ENCODE measurements around the gene AASDHPPT. TPM values are rescaled to one million over a fixed set of nuclear protein-coding genes. Genes with fewer than 3 reads are reported as not detected.
A peak's percentile ranks its signal among the peaks of the same experiment; 100 is the strongest.

The AASDHPPT gene
- total and polyA plus RNA-seq, 2 experiments from 2014 or later = 81.0 to 93.4 TPM

DNA sequence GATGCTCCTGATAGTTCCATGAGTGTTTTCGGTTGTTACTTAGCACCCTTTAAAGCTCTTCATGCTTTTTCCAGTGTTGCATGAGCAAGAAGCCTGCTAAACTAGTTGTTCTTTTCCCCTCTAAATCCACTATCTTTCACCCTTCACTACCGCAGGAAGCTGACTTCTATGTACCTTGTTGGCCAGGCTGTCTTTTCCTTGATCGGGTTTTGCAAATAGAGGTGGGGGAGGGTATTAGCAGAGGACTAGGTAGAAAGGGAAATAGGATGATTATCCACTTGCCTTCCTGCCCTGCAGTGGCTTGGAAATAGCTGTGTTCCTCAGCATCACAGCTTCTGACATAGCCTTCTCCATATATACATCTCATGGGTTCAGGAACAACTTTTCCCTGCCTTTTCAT is 23.9 kb downstream of the AASDHPPT start:
- no peak for DNase-seq (ENCODE audit: low read depth in 1 of 2, low spot score in 1 of 2)
- no peaks in the 10 kb centered on the region for H3K27me3 ChIP-seq
- H3K4me3 ChIP-seq = no peak overlapping the region
- no peaks in the 10 kb centered on the region for H3K4me1 ChIP-seq (ENCODE audit: low read depth)
- TF ChIP-seq, protein P1, sequence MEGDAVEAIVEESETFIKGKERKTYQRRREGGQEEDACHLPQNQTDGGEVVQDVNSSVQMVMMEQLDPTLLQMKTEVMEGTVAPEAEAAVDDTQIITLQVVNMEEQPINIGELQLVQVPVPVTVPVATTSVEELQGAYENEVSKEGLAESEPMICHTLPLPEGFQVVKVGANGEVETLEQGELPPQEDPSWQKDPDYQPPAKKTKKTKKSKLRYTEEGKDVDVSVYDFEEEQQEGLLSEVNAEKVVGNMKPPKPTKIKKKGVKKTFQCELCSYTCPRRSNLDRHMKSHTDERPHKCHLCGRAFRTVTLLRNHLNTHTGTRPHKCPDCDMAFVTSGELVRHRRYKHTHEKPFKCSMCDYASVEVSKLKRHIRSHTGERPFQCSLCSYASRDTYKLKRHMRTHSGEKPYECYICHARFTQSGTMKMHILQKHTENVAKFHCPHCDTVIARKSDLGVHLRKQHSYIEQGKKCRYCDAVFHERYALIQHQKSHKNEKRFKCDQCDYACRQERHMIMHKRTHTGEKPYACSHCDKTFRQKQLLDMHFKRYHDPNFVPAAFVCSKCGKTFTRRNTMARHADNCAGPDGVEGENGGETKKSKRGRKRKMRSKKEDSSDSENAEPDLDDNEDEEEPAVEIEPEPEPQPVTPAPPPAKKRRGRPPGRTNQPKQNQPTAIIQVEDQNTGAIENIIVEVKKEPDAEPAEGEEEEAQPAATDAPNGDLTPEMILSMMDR (IDR thresholded peaks at IDR 0.05; ENCODE audit: low read depth, low read length) = no peak
- no peaks in the 10 kb centered on the region for H3K9me3 ChIP-seq (ENCODE audit: low read depth)
- peaks cover 19% of the 10 kb centered on the region for H3K36me3 ChIP-seq
- no peak overlapping the region for H3K27ac ChIP-seq

DNA sequence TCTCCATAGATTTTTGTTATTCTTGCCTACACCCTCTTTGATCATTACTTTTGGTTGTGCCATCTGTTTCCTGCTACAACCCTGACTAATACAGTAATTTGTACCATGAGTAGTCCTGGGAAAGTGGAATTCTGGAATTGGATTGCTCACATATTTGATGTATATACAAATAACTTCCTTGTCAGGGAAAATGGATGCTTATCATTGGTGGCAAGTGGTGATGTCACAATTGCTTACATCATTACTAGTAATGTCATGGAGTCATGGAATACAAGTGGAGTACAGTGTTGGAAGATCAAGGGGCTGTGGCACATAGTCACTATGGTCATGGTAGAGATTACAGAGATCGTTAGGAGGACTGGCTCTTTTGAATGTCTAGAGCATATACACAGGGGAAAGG is 24.4 kb downstream of the AASDHPPT start:
- TF ChIP-seq, protein P1 (IDR thresholded peaks at IDR 0.05; ENCODE audit: low read depth, low read length) = no peak
- no peak overlapping the region for H3K4me3 ChIP-seq
- H3K27me3 ChIP-seq = no peaks in the 10 kb centered on the region
- H3K36me3 ChIP-seq = peaks cover 15% of the 10 kb centered on the region
- no peaks in the 10 kb centered on the region for H3K9me3 ChIP-seq (ENCODE audit: low read depth)
- peak in 1 of 2 donors; percentile 15 for DNase-seq (ENCODE audit: low read depth in 1 of 2, low spot score in 1 of 2)
- no peak overlapping the region for H3K27ac ChIP-seq
- H3K4me1 ChIP-seq (ENCODE audit: low read depth) = no peaks in the 10 kb centered on the region

DNA sequence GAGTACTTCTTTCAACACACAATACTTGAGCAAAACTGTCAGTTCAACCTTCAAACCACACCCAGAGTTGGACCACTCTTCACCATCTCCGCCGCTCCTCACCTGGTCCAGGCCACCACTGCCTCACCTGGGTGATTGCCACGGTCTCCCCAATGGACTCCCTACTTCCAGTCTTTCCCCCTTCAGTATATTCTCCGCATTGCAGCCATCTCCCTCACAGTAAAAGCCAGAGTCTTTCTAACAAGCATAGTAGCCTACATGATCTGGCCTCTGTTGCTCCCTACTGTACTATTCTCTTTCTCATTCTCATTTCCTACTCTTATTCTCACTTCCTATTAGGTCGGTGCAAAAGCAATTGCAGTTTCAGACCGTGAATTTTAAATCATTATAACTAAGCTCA is 28.5 kb downstream of the AASDHPPT start:
- TF ChIP-seq, protein P1 (IDR thresholded peaks at IDR 0.05; ENCODE audit: low read depth, low read length) = no peak
- Histone ChIP-seq H3K4me3 (no peak overlapping the region), H3K9me3 (ENCODE audit: low read depth) (no peaks in the 10 kb centered on the region), H3K36me3 (no peaks in the 10 kb centered on the region), H3K4me1 (ENCODE audit: low read depth) (peaks cover 9% of the 10 kb centered on the region), H3K27me3 (no peaks in the 10 kb centered on the region), H3K27ac (no peak overlapping the region)
- DNase-seq (ENCODE audit: low read depth in 1 of 2, low spot score in 1 of 2) = no peak

DNA sequence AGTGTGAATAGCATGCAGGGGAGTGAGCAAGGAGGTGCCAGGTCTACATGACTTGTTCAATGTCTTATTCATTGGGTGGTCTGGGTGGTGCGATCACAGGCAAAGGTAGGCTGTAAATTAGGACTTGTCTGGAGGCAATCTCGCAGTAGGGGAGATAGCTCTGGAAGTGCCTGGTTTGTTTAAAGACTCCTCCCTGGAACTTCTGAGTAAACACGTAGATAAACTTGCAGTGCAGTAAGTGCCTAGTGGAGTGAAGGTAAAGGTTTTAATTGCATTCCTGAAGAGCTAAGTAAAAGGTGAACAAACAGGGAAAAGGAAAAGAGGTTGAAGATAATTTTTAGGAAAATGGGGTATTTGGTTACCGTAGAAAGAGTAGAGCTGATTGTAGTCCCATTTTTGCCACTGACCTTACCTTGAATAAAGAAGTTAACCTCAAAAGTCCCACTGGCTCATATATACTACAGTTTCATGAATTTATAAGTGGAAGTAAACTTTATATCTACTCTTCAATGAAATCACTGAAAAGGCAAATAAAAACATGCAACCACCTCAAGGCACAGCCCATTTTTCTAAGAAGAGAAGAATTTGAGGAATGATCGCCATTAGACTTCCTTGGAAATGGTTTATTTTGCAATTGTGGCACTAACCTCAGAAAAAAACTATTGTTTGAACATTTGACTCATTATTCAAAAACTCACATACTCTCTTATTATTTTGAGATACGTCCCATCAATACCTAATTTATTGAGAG is 44.3 kb downstream of the AASDHPPT start:
- H3K9me3 ChIP-seq (ENCODE audit: low read depth) = no peaks in the 10 kb centered on the region
- no peaks in the 10 kb centered on the region for H3K4me1 ChIP-seq (ENCODE audit: low read depth)
- H3K36me3 ChIP-seq = no peaks in the 10 kb centered on the region
- no peak overlapping the region for H3K27ac ChIP-seq
- TF ChIP-seq, protein P1 (IDR thresholded peaks at IDR 0.05; ENCODE audit: low read depth, low read length) = no peak
- H3K27me3 ChIP-seq = no peaks in the 10 kb centered on the region
- no peak for DNase-seq (ENCODE audit: low read depth in 1 of 2, low spot score in 1 of 2)
- no peak overlapping the region for H3K4me3 ChIP-seq

DNA sequence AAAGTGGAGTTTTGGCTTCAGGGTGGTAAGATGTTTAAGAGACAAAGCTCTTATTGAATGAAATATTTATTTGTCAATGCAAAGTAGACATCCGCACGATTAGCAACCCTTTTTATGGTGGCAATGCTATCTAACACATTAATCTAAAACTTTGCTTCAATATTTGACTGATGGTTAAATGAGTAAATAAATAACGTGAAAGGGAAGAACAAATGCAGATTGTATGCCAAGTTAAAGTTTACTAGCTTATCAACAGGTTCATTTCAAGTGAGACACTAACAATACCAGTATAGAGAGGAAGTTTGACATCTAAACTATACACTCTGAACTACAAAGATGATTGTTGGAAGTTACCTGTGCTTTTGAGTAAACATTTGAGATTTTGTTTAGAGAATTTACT is 50.1 kb downstream of the AASDHPPT start:
- Histone ChIP-seq H3K36me3 (no peaks in the 10 kb centered on the region), H3K27ac (no peak overlapping the region)

More for the DNA sequence above, 50.1 kb downstream of the AASDHPPT start:
- DNase-seq (ENCODE audit: low read depth in 1 of 2, low spot score in 1 of 2) = no peak
- Histone ChIP-seq H3K4me1 (ENCODE audit: low read depth) (no peaks in the 10 kb centered on the region), H3K27me3 (no peaks in the 10 kb centered on the region), H3K4me3 (no peak overlapping the region), H3K9me3 (ENCODE audit: low read depth) (no peaks in the 10 kb centered on the region)
- TF ChIP-seq, protein P1 (IDR thresholded peaks at IDR 0.05; ENCODE audit: low read depth, low read length) = no peak

Measured in cardiac muscle cell (in vitro differentiated cells and primary cell).